Smooth muscle cell (in vitro differentiated cells): ENCODE results near the gene TRIM33. TPM values are rescaled to one million over a fixed set of nuclear protein-coding genes. Genes with fewer than 3 reads are reported as not detected.

Experiments used
- DNase-seq: peaks from one replicate; lab custom pipeline; 2025; ENCODE audit not compliant: unreplicated experiment; lab: John Stamatoyannopoulos, UW
- H2AFZ ChIP-seq: fragments of 200-600 bp; sonication (generic); 2 replicates; pipeline ENCODE4 v1.6.0; 2016; ENCODE audit warnings: antibody characterized with exemption, low read depth, mild to moderate bottlenecking
- H3F3A ChIP-seq: fragments of 200-600 bp; sonication (generic); 2 replicates; pipeline ENCODE4 v1.6.0; 2017; ENCODE audit warnings: antibody characterized with exemption, low read depth
- H3K27ac ChIP-seq: fragments of 200-600 bp; sonication (generic); 2 replicates; pipeline ENCODE4 v1.5.1; 2016; ENCODE audit warnings: low read depth, mild to moderate bottlenecking
- H3K27me3 ChIP-seq: fragments of 200-600 bp; sonication (generic); 2 replicates; pipeline ENCODE4 v1.6.1; 2016; ENCODE audit warnings: low read depth, mild to moderate bottlenecking
- H3K36me3 ChIP-seq: fragments of 200-600 bp; sonication (generic); 2 replicates; pipeline ENCODE4 v1.5.1; 2016; ENCODE audit warnings: low read depth
- H3K4me1 ChIP-seq: fragments of 200-600 bp; sonication (generic); 2 replicates; pipeline ENCODE4 v1.5.1; 2016; ENCODE audit warnings: low read depth
- H3K4me2 ChIP-seq: fragments of 200-600 bp; sonication (generic); 2 replicates; pipeline ENCODE4 v1.6.0; 2016; ENCODE audit warnings: mild to moderate bottlenecking
- H3K4me3 ChIP-seq: fragments of 200-600 bp; sonication (generic); 2 replicates; pipeline ENCODE4 v1.5.1; 2016; ENCODE audit warnings: mild to moderate bottlenecking
- H3K79me2 ChIP-seq: fragments of 200-600 bp; sonication (generic); 2 replicates; pipeline ENCODE4 v1.6.0; 2016; ENCODE audit warnings: low read depth, mild to moderate bottlenecking
- H3K9ac ChIP-seq: fragments of 200-600 bp; sonication (generic); 2 replicates; pipeline ENCODE4 v1.6.0; 2016; ENCODE audit warnings: low read depth
- H3K9me3 ChIP-seq: fragments of 200-600 bp; sonication (generic); replicated peaks from 2 replicates; pipeline ENCODE4 v1.5.1; 2016; ENCODE audit warnings: low read depth
- H4K20me1 ChIP-seq: fragments of 200-600 bp; sonication (generic); 2 replicates; pipeline ENCODE4 v1.6.0; 2016; ENCODE audit warnings: low read depth
- WGBS: methylation state at CpG from one replicate; pipeline ENCODE4 v1.1.7; 2016; ENCODE audit warnings: low lambda C conversion rate; 5-methylcytosine and 5-hydroxymethylcytosine counted together
- polyA plus RNA-seq: library from polyadenylated mRNA; unstranded; fragments of >200 nt; fragmentation: Nextera tagmentation; extraction: Ambion mirVana; gene quantifications from 2 replicates; pipeline ENCODE4 v1.2.1, GENCODE V29; 2016
- total RNA-seq: library from RNA; depleted of rRNA; stranded (reverse); fragments of >200 nt; gene quantifications from 2 replicates; pipeline ENCODE4 v1.2.3, GENCODE V29; 2014
- TF ChIP-seq, protein P1 (sequence below): fragments of 200-600 bp; sonication (generic); IDR thresholded peaks from 2 replicates; pipeline ENCODE4 v1.5.1; 2017; ENCODE audit warnings: borderline replicate concordance, mild to moderate bottlenecking, antibody characterized with exemption; ENCODE audit not compliant: insufficient read depth, poor library complexity, severe bottlenecking

Gene TRIM33
- total and polyA plus RNA-seq, 2 experiments from 2014 or later = 12.0 to 30.5 TPM

DNA sequence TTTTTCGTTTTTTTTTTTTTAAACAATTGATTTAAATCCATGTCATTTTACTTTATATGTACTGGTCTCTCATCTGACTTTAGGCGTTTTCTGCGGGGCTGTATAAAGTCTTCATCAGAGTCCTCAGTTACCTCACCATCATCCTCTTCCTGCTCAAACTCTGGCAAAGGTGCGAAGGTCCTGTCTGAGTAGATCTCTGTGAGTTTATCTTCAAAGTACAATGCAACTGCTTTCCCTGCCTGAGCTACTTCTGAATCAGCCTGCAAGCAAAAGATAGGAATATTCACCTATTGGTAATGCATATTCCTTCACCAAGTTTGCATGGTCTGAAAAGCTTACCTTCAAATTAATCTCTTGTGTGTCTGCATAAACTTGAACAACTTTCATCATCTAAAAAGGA, 113.4 kb downstream of the TRIM33 start:
- Histone ChIP-seq H3F3A (no peaks in the 10 kb centered on the region), H3K4me1 (no peaks in the 10 kb centered on the region), H3K9me3 (no peaks in the 10 kb centered on the region), H3K4me3 (no peak overlapping the region), H3K79me2 (no peaks in the 10 kb centered on the region), H4K20me1 (no peaks in the 10 kb centered on the region), H3K36me3 (peaks cover 33% of the 10 kb centered on the region), H2AFZ (no peak overlapping the region), H3K27me3 (no peaks in the 10 kb centered on the region), H3K9ac (no peak overlapping the region), H3K27ac (no peak overlapping the region), H3K4me2 (no peak overlapping the region)
- 91% methylated on average over 4 of the region's 4 CpGs for WGBS
- DNase-seq = no peak
- TF ChIP-seq, protein P1, sequence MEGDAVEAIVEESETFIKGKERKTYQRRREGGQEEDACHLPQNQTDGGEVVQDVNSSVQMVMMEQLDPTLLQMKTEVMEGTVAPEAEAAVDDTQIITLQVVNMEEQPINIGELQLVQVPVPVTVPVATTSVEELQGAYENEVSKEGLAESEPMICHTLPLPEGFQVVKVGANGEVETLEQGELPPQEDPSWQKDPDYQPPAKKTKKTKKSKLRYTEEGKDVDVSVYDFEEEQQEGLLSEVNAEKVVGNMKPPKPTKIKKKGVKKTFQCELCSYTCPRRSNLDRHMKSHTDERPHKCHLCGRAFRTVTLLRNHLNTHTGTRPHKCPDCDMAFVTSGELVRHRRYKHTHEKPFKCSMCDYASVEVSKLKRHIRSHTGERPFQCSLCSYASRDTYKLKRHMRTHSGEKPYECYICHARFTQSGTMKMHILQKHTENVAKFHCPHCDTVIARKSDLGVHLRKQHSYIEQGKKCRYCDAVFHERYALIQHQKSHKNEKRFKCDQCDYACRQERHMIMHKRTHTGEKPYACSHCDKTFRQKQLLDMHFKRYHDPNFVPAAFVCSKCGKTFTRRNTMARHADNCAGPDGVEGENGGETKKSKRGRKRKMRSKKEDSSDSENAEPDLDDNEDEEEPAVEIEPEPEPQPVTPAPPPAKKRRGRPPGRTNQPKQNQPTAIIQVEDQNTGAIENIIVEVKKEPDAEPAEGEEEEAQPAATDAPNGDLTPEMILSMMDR = no peak

DNA sequence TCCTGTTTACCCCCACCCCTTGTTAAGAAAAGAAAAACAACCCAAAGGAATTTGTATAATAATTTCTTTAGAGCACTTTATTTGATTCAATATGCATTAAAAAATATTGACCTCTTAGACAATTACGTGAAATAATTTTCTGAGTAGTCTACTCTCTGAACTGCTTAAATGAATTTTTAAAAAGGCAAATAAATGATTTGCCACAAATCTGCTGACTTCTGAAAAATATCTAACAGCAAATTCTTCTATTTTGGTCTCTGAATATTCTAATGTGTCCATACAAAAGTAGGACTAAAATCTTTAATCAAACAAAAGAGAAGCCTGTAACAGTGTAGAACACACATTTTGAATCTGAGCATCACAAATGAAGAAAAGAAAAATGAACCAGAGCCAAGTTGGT, 115.1 kb downstream of the TRIM33 start:
- H3K27ac ChIP-seq = no peak overlapping the region
- no peaks in the 10 kb centered on the region for H3K79me2 ChIP-seq
- no peak for DNase-seq
- H3K27me3 ChIP-seq = no peaks in the 10 kb centered on the region
- H3K4me3 ChIP-seq = no peak overlapping the region
- H3K4me2 ChIP-seq = no peak overlapping the region
- H3K9ac ChIP-seq = no peak overlapping the region
- H3K4me1 ChIP-seq = no peaks in the 10 kb centered on the region
- TF ChIP-seq, protein P1 = no peak
- H3K9me3 ChIP-seq = no peaks in the 10 kb centered on the region
- 98% methylated on average over 1 of the region's 1 CpG for WGBS
- no peaks in the 10 kb centered on the region for H3F3A ChIP-seq
- H3K36me3 ChIP-seq = peaks cover 21% of the 10 kb centered on the region
- H4K20me1 ChIP-seq = no peaks in the 10 kb centered on the region
- no peak overlapping the region for H2AFZ ChIP-seq

DNA sequence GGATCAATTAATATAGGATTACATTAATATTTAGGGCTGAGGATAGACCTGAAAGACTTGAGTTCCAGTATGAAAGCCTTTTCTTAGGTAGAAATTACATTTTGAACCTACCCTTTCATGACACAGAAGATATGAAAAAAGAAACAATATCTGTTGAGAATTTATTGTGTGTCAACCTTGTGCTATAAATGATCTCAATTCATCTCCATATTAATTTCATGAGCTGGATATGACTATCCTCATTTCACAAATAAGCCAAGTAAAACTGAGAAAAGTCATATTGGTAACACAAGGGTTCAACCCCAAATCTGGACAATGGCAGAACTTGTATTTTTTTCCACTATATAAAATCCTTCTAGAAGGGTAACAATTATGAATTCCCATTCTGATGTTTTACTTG, 120.0 kb downstream of the TRIM33 start:
- Histone ChIP-seq H3K4me1 (no peaks in the 10 kb centered on the region), H3K27ac (no peak overlapping the region), H3K27me3 (no peaks in the 10 kb centered on the region), H3K4me2 (no peak overlapping the region), H2AFZ (no peak overlapping the region), H3K9me3 (no peaks in the 10 kb centered on the region), H4K20me1 (no peaks in the 10 kb centered on the region), H3K36me3 (peaks cover 3% of the 10 kb centered on the region), H3F3A (no peaks in the 10 kb centered on the region), H3K79me2 (no peaks in the 10 kb centered on the region), H3K9ac (no peak overlapping the region), H3K4me3 (no peak overlapping the region)
- TF ChIP-seq, protein P1 = no peak
- no peak for DNase-seq

DNA sequence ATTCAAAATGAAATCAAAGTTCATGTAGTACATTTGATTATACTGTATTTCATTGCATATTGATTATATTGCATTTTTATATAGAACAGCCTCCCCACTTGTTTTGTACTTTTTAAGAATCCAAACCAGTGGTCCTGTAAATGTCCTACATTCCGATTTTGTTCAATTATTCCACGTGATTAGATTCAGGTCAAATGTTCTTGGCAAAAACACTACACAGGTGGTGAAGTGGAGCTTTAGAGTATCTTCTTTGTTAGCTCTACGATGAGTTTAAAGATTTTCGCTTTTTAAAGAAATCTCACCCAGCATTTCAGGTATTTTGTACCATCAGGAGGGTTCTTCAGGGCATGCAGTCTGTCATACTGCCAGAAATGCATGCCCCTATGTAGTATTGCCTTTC, 120.6 kb downstream of the TRIM33 start:
- Histone ChIP-seq H3K4me3 (no peak overlapping the region), H3K79me2 (no peaks in the 10 kb centered on the region), H3F3A (no peaks in the 10 kb centered on the region), H2AFZ (no peak overlapping the region), H3K27me3 (no peaks in the 10 kb centered on the region), H3K4me2 (no peak overlapping the region), H3K4me1 (no peaks in the 10 kb centered on the region), H3K9ac (no peak overlapping the region), H3K27ac (no peak overlapping the region), H4K20me1 (no peaks in the 10 kb centered on the region), H3K9me3 (no peaks in the 10 kb centered on the region), H3K36me3 (peaks cover 3% of the 10 kb centered on the region)
- TF ChIP-seq, protein P1 = no peak
- DNase-seq = no peak
- 92% methylated on average over 4 of the region's 4 CpGs for WGBS
